HS-27A (cell line): Measurements from ENCODE around the gene ADH1C.
"Not testable (repeated sequence)": the region's sequence is repeated elsewhere in the genome, so short reads cannot be mapped to it uniquely, and the experiment has no call there.

Experiments used
- DNase-seq: peaks from one replicate; pipeline ENCODE4 v3.0.0-alpha.2; 2012; ENCODE audit warnings: low read depth, missing footprints

Gene ADH1C

GRCh38 chr4:99357948-99358347 is 5.4 kb upstream of the ADH1C start:
- no peak for DNase-seq

- DNase-seq: no peak
Measured at GRCh38 chr4:99356992-99357391, 4.4 kb upstream of the ADH1C start.

GRCh38 chr4:99356149-99356548 is 3.6 kb upstream of the ADH1C start:
- not testable (repeated sequence) for DNase-seq

GRCh38 chr4:99351487-99351886 is 1.1 kb downstream of the ADH1C start:
- DNase-seq: no peak

GRCh38 chr4:99349338-99349737 is 3.2 kb downstream of the ADH1C start:
- DNase-seq: no peak

- not testable (repeated sequence) for DNase-seq
Measured at GRCh38 chr4:99342624-99343023, 9.9 kb downstream of the ADH1C start.

GRCh38 chr4:99341426-99341825 is 11.1 kb downstream of the ADH1C start:
- DNase-seq: no peak

- DNase-seq: no peak
Measured at GRCh38 chr4:99339172-99339571, 13.4 kb downstream of the ADH1C start.

GRCh38 chr4:99336553-99336952 is 16.0 kb downstream of the ADH1C start:
- DNase-seq: no peak

- DNase-seq: no peak
Measured at GRCh38 chr4:99334880-99335279, 17.7 kb downstream of the ADH1C start.

- no peak for DNase-seq
Measured at GRCh38 chr4:99330648-99331047, 21.9 kb downstream of the ADH1C start.

- DNase-seq: no peak
Measured at GRCh38 chr4:99329876-99330275, 22.7 kb downstream of the ADH1C start.

- no peak for DNase-seq
Measured at GRCh38 chr4:99324979-99325378, 27.6 kb downstream of the ADH1C start.

GRCh38 chr4:99324361-99324760 is 28.2 kb downstream of the ADH1C start:
- no peak for DNase-seq

GRCh38 chr4:99323756-99324155 is 28.8 kb downstream of the ADH1C start:
- DNase-seq: no peak

GRCh38 chr4:99321241-99322191 is 31.0 kb downstream of the ADH1C start, which contains the start of gene ADH1B:
TSS of gene ADH1B (minus strand) at chr4:99321401. CDS start at chr4:99321331, 70 bp downstream.
- DNase-seq: no peak

GRCh38 chr4:99317811-99318210 is 34.7 kb downstream of the ADH1C start:
- DNase-seq: not testable (repeated sequence)

- no peak for DNase-seq
Measured at GRCh38 chr4:99317354-99317753, 35.2 kb downstream of the ADH1C start.

GRCh38 chr4:99315839-99316238 is 36.7 kb downstream of the ADH1C start:
- no peak for DNase-seq

GRCh38 chr4:99314211-99314610 is 38.3 kb downstream of the ADH1C start:
- no peak for DNase-seq

GRCh38 chr4:99310389-99310788 is 42.2 kb downstream of the ADH1C start:
- DNase-seq: no peak

- no peak for DNase-seq
Measured at GRCh38 chr4:99305638-99306400, 46.7 kb downstream of the ADH1C start.
